ENCODE results near the gene CAP1.

Gene CAP1

GRCh38 chr1:40039757-40040510, 595 bp upstream of the CAP1 start:
- peak; percentile 88 for DNase-seq (ENCODE audit: low spot score)
- peak overlapping the region; percentile 99 for H3K27ac ChIP-seq
- POLR2A ChIA-PET (ENCODE audit: low non-redundant PET), result interaction anchor here (0.6 kb wide), 1 partner anchor 58 kb away, joined by 3 read pairs; no protein-coding TSS in a partner anchor
- TF ChIP-seq CTCF (conservative IDR thresholded peaks at IDR 0.05; ENCODE audit: low read depth), result no peak
- CTCF ChIA-PET, result interaction anchor here (0.5 to 1.1 kb wide), 4 partner anchors 41 to 121 kb away, joined by 3 to 8 read pairs (median 3); no protein-coding TSS in a partner anchor

- H3K27ac ChIP-seq, result peak overlapping the region; percentile 99
Measured at GRCh38 chr1:40041466-40041838, 923 bp downstream of the CAP1 start.

GRCh38 chr1:40042341-40042740, 1.8 kb downstream of the CAP1 start:
- H3K27ac ChIP-seq, result no peak overlapping the region; the same call in 1 of the 2 replicates
- POLR2A ChIA-PET (ENCODE audit: low non-redundant PET), result no interaction called here
- no peak for TF ChIP-seq CTCF (conservative IDR thresholded peaks at IDR 0.05; ENCODE audit: low read depth)
- CTCF ChIA-PET, result interaction anchor here (0.5 kb wide), 1 partner anchor 574 kb away, joined by 3 read pairs; no protein-coding TSS in a partner anchor
- DNase-seq (ENCODE audit: low spot score), result no peak

More at GRCh38 chr1:40041466-40041838, 923 bp downstream of the CAP1 start:
- ChIA-PET POLR2A (ENCODE audit: low non-redundant PET) (no interaction called here), CTCF (interaction anchor here (1.1 to 1.5 kb wide), 2 partner anchors 112 to 122 kb away, joined by 3 to 4 read pairs; no protein-coding TSS in a partner anchor)
- TF ChIP-seq CTCF (conservative IDR thresholded peaks at IDR 0.05; ENCODE audit: low read depth), result no peak
- no peak for DNase-seq (ENCODE audit: low spot score)

GRCh38 chr1:40044110-40044509, 3.6 kb downstream of the CAP1 start:
- CTCF ChIA-PET, result interaction anchor here (0.6 to 0.7 kb wide), 2 partner anchors 22 to 270 kb away, joined by 3 read pairs; no protein-coding TSS in a partner anchor
- POLR2A ChIA-PET (ENCODE audit: low non-redundant PET), result no interaction called here
- no peak overlapping the region for H3K27ac ChIP-seq
- no peak for DNase-seq (ENCODE audit: low spot score)
- no peak for TF ChIP-seq CTCF (conservative IDR thresholded peaks at IDR 0.05; ENCODE audit: low read depth)

- ChIA-PET POLR2A (ENCODE audit: low non-redundant PET) (interaction anchor here (0.7 kb wide), 1 partner anchor 20 kb away, joined by 3 read pairs; no protein-coding TSS in a partner anchor), CTCF (interaction anchor here (0.6 to 0.9 kb wide), 2 partner anchors 14 to 460 kb away, joined by 3 to 4 read pairs; no protein-coding TSS in a partner anchor)
- no peak for TF ChIP-seq CTCF (conservative IDR thresholded peaks at IDR 0.05; ENCODE audit: low read depth)
- peak overlapping the region; percentile 30 for H3K27ac ChIP-seq
- DNase-seq (ENCODE audit: low spot score), result no peak
Measured at GRCh38 chr1:40045182-40045581, 4.7 kb downstream of the CAP1 start.

GRCh38 chr1:40045766-40046165, 5.2 kb downstream of the CAP1 start:
- ChIA-PET CTCF (interaction anchor here (0.6 to 0.9 kb wide), 2 partner anchors 14 to 461 kb away, joined by 3 to 4 read pairs; no protein-coding TSS in a partner anchor), POLR2A (ENCODE audit: low non-redundant PET) (no interaction called here)
- H3K27ac ChIP-seq, result peak overlapping the region; percentile 30

More at GRCh38 chr1:40045766-40046165, 5.2 kb downstream of the CAP1 start:
- no peak for DNase-seq (ENCODE audit: low spot score)
- TF ChIP-seq CTCF (conservative IDR thresholded peaks at IDR 0.05; ENCODE audit: low read depth), result no peak
